Upper lobe of right lung (tissue), 1 donor: ENCODE results near the gene OSCP1. TPM values are rescaled to one million over a fixed set of nuclear protein-coding genes. Genes with fewer than 3 reads are reported as not detected.
A peak's percentile ranks its signal among the peaks of the same experiment; 100 is the strongest.
"Not testable (repeated sequence)": the region's sequence is repeated elsewhere in the genome, so short reads cannot be mapped to it uniquely, and the experiment has no call there.

Source experiments
- ATAC-seq: fragments of 200-7000 bp; cut with Tn5 transposase; one replicate; pipeline ENCODE4 v1.9.1; 2020; ENCODE audit warnings: mild to moderate bottlenecking, moderate library complexity
- DNase-seq: peaks from one replicate; pipeline ENCODE4 v3.0.0-alpha.2; 2020
- H3K27ac ChIP-seq: fragments of 200-600 bp; one replicate; pipeline ENCODE4 v1.8.0; 2022
- H3K27me3 ChIP-seq: fragments of 200-600 bp; one replicate; pipeline ENCODE4 v1.8.0; 2022; ENCODE audit warnings: mild to moderate bottlenecking
- H3K36me3 ChIP-seq: fragments of 200-600 bp; one replicate; pipeline ENCODE4 v1.8.0; 2022
- H3K4me1 ChIP-seq: fragments of 200-600 bp; one replicate; pipeline ENCODE4 v1.8.0; 2022
- H3K4me3 ChIP-seq: fragments of 200-600 bp; one replicate; pipeline ENCODE4 v1.8.0; 2022; ENCODE audit warnings: mild to moderate bottlenecking
- H3K9me3 ChIP-seq: fragments of 200-600 bp; one replicate; pipeline ENCODE4 v1.8.0; 2022
- intact Hi-C: fragments of 100-400 bp; cut with DNase I; formaldehyde crosslinking; loops from one replicate; pipeline ENCODE4 v1.11.0; 2022
- long read RNA-seq: library from polyadenylated mRNA; unstranded; transcript quantifications from one replicate; pipeline ENCODE4 v2.0.0, GENCODE V29; 2021
- total RNA-seq: library from RNA; stranded (reverse); fragmentation: NEBNext Ultra II Directional; extraction: Animal tissue kit (Norgen Biotek cat#: 25700); gene quantifications from one replicate; pipeline ENCODE4 v1.2.1, GENCODE V29; 2021
- TF ChIP-seq, protein P1 (sequence below): fragments of 200-600 bp; IDR thresholded peaks from one replicate; pipeline ENCODE4 v1.8.0; 2022; ENCODE audit warnings: antibody characterized with exemption
- donor health status: DM: no; HTN: yes; CAD: no; lungs with severe emphysema.

The OSCP1 gene, protein sequence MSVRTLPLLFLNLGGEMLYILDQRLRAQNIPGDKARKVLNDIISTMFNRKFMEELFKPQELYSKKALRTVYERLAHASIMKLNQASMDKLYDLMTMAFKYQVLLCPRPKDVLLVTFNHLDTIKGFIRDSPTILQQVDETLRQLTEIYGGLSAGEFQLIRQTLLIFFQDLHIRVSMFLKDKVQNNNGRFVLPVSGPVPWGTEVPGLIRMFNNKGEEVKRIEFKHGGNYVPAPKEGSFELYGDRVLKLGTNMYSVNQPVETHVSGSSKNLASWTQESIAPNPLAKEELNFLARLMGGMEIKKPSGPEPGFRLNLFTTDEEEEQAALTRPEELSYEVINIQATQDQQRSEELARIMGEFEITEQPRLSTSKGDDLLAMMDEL
- total RNA-seq, result 8.2 TPM
- long read RNA-seq, transcript OSCP1-201 (10 exons, 1,455 nt), result major isoform, 7 of 11 reads
- long read RNA-seq, partial matches to known transcripts, result 2 of 11 reads
- long read RNA-seq, other reads (novel, unspliced or antisense), result 2 of 11 reads

DNA sequence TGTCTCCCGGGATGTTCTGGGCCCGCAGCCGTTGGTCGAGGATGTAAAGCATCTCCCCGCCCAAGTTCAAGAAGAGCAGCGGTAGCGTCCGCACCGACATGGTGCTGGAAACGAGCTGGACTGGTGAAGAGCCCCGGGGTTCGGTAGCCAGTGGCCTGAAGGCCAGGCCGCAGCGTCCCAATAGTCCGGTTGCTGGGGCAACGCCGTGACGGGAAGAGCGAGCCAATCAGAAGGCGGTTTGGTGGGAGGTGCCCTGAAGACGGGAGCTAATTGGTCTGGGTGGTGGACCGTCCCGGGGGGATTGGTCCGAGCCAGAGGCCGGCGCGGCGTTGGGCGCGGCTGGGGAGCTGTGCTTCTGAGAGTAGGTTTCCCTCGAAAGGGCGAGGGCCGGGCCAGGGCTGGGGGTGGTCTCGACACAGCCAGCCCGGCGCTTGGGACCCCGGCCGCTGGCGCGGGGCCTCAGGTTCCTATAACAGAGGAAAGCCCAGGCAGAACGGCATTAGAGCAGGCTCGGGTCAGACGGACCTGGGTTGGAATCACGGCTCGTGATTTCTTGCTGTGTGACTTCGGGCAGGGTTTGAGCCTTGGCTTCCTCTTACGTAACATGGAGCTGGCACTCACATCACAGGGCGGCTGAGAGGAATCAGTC is at the start of gene OSCP1:
Gene OSCP1 (minus strand): TSS at position 182 of the 649 bp plus-strand sequence. CDS start 82 bp downstream, at position 100.
- H3K4me3 ChIP-seq, result peak within 1 kb of the TSS; percentile 62
- peak within 1 kb of the TSS; percentile 95 for H3K27ac ChIP-seq
- H3K27me3 ChIP-seq, result no peaks in the 10 kb centered on the region
- DNase-seq (peak; percentile 97), ATAC-seq (peak; percentile 99)
- TF ChIP-seq, protein P1, sequence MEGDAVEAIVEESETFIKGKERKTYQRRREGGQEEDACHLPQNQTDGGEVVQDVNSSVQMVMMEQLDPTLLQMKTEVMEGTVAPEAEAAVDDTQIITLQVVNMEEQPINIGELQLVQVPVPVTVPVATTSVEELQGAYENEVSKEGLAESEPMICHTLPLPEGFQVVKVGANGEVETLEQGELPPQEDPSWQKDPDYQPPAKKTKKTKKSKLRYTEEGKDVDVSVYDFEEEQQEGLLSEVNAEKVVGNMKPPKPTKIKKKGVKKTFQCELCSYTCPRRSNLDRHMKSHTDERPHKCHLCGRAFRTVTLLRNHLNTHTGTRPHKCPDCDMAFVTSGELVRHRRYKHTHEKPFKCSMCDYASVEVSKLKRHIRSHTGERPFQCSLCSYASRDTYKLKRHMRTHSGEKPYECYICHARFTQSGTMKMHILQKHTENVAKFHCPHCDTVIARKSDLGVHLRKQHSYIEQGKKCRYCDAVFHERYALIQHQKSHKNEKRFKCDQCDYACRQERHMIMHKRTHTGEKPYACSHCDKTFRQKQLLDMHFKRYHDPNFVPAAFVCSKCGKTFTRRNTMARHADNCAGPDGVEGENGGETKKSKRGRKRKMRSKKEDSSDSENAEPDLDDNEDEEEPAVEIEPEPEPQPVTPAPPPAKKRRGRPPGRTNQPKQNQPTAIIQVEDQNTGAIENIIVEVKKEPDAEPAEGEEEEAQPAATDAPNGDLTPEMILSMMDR, result no peak
- H3K4me1 ChIP-seq, result peaks cover 5% of the 10 kb centered on the region
- intact Hi-C loops, result no loop called here
- H3K36me3 ChIP-seq, result peaks cover 12% of the 10 kb centered on the region
- H3K9me3 ChIP-seq, result no peaks in the 10 kb centered on the region

DNA sequence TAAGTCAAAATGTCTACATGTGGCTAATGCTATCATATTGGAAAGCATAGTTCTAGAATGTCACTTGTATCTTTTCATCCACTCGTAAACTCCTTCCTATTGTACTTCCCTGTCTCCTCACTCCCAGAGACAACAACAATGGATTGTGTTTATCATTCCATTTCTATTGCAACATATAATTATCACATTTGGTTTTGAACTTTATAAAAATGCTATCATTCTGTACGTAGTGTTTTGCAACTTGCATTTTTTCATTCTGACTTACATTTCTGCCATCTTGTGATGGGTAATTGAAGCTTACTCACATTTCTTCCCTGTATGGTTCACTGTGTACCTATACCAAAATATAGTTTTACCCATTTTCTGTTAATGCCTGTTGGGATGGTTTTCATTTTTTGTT is 47.0 kb upstream of the OSCP1 start:
- TF ChIP-seq, protein P1, result no peak
- H3K4me3 ChIP-seq, result no peak overlapping the region
- H3K9me3 ChIP-seq, result no peaks in the 10 kb centered on the region
- H3K27ac ChIP-seq, result no peak overlapping the region
- H3K4me1 ChIP-seq, result no peaks in the 10 kb centered on the region
- H3K36me3 ChIP-seq, result no peaks in the 10 kb centered on the region
- no peaks in the 10 kb centered on the region for H3K27me3 ChIP-seq
- ATAC-seq (no peak), DNase-seq (no peak)
- intact Hi-C loops, result no loop called here

DNA sequence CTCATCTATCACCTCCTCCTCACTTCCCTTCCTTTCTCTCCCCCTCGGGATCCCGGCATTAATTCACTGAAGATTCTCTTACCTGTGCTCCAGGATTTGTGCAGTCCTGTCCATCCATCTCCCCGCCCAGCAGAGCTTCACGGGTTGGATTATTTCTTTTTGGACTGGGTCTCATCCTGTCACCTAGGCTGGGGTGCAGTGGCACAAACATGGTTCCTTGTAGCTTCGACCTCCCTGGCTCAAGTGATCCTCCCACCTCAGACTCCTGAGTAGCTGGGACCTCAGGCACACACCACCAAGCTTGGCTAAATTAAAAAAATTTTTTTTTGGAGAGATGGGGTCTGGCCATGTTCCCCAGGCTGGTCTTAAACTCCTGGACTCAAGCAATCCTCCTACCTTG is 44.7 kb upstream of the OSCP1 start:
- no peak overlapping the region for H3K4me3 ChIP-seq
- intact Hi-C loops, result no loop called here

DNA sequence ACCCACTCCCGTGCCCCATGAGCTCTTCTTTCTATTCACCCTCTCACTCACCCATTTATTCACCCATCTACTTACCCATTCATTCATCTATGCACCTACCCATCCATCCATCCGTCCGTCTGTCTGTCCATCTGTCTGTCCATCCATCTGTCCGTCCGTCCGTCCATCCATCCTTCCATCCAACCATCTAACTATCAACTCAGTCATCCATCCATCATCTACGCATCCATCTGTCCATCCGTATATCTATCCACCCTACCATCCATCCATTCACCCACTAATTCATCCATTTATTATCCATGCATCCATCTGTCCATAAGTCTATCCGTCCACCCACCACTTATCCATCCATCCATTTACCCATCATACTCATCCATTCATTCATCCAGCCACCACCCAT is 43.3 kb upstream of the OSCP1 start:
- H3K4me3 ChIP-seq, result no peak overlapping the region
- ATAC-seq (no peak), DNase-seq (no peak)
- no peak overlapping the region for H3K27ac ChIP-seq
- no peaks in the 10 kb centered on the region for H3K36me3 ChIP-seq
- intact Hi-C loops, result no loop called here
- TF ChIP-seq, protein P1, result no peak
- H3K27me3 ChIP-seq, result no peaks in the 10 kb centered on the region
- no peaks in the 10 kb centered on the region for H3K4me1 ChIP-seq
- H3K9me3 ChIP-seq, result no peaks in the 10 kb centered on the region

More for the DNA sequence above, 44.7 kb upstream of the OSCP1 start:
- ATAC-seq (no peak), DNase-seq (no peak)
- no peaks in the 10 kb centered on the region for H3K36me3 ChIP-seq
- H3K27me3 ChIP-seq, result no peaks in the 10 kb centered on the region
- no peaks in the 10 kb centered on the region for H3K4me1 ChIP-seq
- TF ChIP-seq, protein P1, result no peak
- no peaks in the 10 kb centered on the region for H3K9me3 ChIP-seq
- no peak overlapping the region for H3K27ac ChIP-seq

DNA sequence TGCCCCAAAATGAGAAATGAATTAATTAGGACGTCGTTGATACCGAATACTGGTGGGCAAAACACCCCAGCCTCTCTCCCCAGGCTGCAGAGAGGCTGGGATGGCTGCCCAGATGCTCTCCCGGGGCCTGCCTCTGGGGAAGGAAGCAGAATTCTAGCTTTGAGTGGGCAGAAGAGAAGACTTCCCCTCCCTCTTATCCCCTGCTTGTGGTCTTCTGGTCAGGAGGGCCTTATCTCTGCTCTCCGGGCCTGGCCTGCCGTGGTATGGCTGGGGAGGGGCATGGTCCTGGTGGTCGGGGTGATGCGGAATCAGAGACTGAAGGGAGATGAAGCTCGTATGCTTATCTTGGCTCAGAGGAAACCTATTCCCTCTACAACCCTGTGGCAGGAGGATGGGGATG is 42.2 kb upstream of the OSCP1 start:
- H3K9me3 ChIP-seq, result no peaks in the 10 kb centered on the region
- intact Hi-C loops, result no loop called here
- no peaks in the 10 kb centered on the region for H3K4me1 ChIP-seq
- DNase-seq, result no peak
- H3K4me3 ChIP-seq, result no peak overlapping the region
- ATAC-seq, result peak; percentile 35
- H3K27ac ChIP-seq, result no peak overlapping the region
- no peaks in the 10 kb centered on the region for H3K27me3 ChIP-seq
- TF ChIP-seq, protein P1, result no peak
- H3K36me3 ChIP-seq, result no peaks in the 10 kb centered on the region

DNA sequence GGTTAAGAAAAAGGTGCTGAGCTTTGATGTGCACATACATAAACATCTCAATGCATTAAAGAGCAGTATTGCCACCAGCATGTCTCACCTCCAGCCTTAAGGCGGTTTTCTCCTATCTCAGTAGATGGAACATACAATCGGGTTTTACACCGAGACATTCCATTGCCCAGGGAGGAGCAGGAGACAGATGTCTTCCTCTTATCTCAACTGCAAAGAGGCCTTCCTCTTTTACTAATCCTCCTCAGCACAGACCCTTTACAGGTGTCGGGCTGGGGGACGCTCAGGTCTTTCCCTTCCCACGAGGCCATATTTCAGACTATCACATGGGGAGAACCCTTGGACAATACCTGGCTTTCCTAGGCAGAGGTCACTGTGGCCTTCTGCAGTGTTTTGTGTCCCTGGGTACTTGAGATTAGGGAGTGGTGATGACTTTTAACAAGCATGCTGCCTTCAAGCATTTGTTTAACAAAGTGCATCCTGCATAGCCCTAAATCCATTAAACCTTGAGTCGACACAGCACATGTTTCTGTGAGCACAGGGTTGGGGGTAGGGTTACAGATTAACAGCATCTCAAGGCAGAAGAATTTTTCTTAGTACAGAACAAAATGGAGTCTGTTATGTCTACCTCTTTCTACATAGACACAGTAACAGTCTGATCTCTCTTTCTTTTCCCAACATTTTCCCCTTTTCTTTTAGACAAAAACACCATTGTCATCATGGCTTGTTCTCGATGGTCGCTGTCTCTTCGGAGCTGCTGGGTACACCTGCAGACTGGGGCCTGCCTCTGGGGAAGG is 39.2 kb upstream of the OSCP1 start:
- intact Hi-C loops, ATAC-seq, H3K27ac ChIP-seq, H3K27me3 ChIP-seq, H3K4me1 ChIP-seq, H3K36me3 ChIP-seq, H3K4me3 ChIP-seq, DNase-seq, H3K9me3 ChIP-seq: not testable (repeated sequence)
